ENCODE results near the gene TMCC3.

TMCC3 gene

DNA sequence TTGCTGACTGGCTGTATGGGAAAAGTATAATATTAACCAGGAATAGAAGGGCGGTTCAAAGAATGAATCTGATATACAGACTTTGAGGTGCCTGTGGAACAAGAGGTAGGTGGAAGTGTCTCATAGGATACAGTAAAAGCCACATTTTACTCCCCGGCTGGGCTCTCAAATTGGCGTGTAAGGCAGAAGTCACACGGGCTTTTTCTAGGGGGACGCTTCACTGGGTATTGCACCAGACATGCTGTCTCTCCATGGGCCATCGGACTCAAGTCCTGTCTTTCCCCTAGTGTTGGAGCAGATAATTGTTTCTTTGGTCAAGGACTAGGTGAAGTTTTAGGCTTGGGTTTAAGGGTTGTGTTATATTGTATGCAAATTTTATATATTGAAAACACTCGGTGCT is 9.1 kb downstream of the TMCC3 start:
- no peak for DNase-seq
- intact Hi-C loops (cut with DNase I), result no loop called here

GRCh38 chr12:94640134-94640928 is 10.0 kb downstream of the TMCC3 start:
- intact Hi-C loops (cut with DNase I), result no loop called here
- DNase-seq, result no peak

DNA sequence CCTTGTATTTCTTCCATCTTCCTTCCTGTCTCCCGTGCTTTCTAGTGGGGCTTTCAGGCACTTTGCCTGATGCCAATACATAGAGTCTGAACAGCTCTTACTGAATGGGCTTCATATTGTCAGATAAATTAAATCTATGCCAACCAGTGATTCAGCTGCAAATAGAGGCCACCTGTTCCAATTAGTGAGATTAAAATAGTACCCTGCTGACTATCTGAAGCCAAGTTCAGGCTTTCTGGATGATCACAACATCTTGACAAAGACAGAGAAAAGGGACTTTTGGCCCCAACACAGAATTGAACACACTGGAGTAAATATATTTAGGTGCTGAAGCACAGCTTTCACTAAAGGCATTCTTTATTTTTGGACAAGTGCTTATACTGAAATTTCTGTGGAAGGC is 11.8 kb downstream of the TMCC3 start:
- no peak for DNase-seq
- intact Hi-C loops (cut with DNase I), result no loop called here

- DNase-seq, result no peak
- intact Hi-C loops (cut with DNase I), result no loop called here
These were observed 12.8 kb downstream of the TMCC3 start for GRCh38 chr12:94637390-94638113.

- DNase-seq, result no peak
- intact Hi-C loops (cut with DNase I), result no loop called here
These were observed 13.8 kb downstream of the TMCC3 start for GRCh38 chr12:94636462-94637085.

DNA sequence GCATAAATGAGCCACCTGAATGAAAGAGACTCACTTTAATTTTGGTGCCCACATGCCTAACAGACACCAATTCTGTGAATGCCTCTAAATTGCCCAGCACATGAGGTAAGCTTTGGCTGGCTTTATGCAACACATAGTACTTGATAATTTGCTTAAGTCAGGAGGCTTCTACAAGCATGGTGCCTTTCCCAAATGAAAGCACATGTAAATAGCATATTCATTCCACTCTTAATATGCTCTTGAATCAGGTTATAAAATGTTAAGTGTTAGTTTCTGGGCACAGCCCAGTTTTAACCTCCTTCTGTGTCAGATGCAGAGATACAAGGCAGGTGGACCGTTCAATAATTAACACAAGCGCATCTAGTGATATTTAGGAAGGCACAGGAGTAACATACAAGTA is 15.6 kb downstream of the TMCC3 start:
- intact Hi-C loops (cut with DNase I), result no loop called here
- no peak for DNase-seq

GRCh38 chr12:94633401-94633800 is 17.0 kb downstream of the TMCC3 start:
- intact Hi-C loops (cut with DNase I), result no loop called here

GRCh38 chr12:94631058-94631457 is 19.3 kb downstream of the TMCC3 start:
- intact Hi-C loops (cut with DNase I), result no loop called here
- no peak for DNase-seq

More at GRCh38 chr12:94633401-94633800, 17.0 kb downstream of the TMCC3 start:
- DNase-seq, result no peak

DNA sequence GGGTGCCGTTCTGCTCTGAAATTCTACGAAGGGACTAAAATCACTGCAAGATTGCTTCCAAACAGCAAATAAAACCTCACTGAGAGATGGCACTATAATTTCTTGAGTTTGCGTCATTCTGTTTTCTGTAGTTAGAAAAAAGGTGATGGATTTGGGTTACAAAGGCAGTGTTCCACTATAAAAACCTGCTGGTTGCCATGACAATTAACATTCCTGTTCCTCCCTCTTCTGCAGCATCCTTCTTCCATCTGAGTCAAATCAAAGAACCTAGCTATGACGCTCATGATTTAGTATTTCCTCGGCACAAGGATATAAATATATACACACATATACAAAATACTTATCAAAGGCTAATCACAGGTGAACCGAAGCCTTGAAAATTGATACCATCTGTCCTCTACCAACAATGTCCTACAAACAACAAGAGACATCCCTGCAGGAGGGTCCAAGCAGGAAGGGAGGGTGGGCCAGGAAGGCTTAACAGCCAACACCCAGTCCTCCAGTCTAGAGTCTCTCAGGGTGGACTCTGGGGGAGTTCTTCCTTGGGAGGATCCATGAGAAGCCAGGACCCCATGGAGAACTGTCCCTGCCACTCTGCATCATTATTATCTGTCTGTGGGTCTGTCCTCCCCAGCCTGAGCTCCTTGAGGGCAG is 21.4 kb downstream of the TMCC3 start:
- peak in 4 of 42 donors; percentile 28 to 40 (median 34) for DNase-seq
- intact Hi-C loops (cut with DNase I), result no loop called here

GRCh38 chr12:94628369-94628768 is 22.0 kb downstream of the TMCC3 start:
- DNase-seq, result no peak
- intact Hi-C loops (cut with DNase I), result no loop called here

GRCh38 chr12:94625531-94625930 is 24.8 kb downstream of the TMCC3 start:
- intact Hi-C loops (cut with DNase I), result no loop called here
- no peak for DNase-seq

GRCh38 chr12:94623161-94623920 is 27.0 kb downstream of the TMCC3 start:
- intact Hi-C loops (cut with DNase I), result no loop called here

DNA sequence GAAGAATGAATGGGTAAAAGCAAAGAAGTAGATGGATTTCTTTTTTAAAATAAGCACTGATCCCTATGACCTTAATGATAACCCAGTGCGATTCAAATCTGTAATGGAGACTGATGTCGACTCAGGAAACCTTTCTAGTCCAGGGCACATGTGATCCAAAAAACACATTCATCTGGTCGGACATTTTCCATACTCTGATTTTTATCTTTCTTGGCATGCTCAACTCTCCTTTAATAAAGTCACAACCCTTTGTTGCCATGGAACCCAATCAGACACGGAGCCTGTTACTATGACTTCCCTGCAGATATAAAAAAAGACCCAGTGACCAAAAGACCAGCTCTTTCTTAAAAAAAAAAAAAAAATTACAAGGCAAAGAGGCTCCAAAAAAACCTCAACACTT is 27.9 kb downstream of the TMCC3 start:
- intact Hi-C loops (cut with DNase I), result no loop called here
- DNase-seq, result no peak

More at GRCh38 chr12:94623161-94623920, 27.0 kb downstream of the TMCC3 start:
- DNase-seq, result peak in 1 of 42 donors; percentile 37

- intact Hi-C loops (cut with DNase I), result no loop called here
These were observed 28.5 kb downstream of the TMCC3 start for GRCh38 chr12:94621662-94622359.

GRCh38 chr12:94620621-94621020 is 29.7 kb downstream of the TMCC3 start:
- intact Hi-C loops (cut with DNase I), result no loop called here
- DNase-seq, result no peak

More at GRCh38 chr12:94621662-94622359, 28.5 kb downstream of the TMCC3 start:
- DNase-seq, result peak in 1 of 42 donors; percentile 41

GRCh38 chr12:94618995-94619695 is 31.2 kb downstream of the TMCC3 start:
- DNase-seq, result peak in 14 of 42 donors; percentile 10 to 67 (median 34)
- intact Hi-C loops (cut with DNase I), result loop anchor here (10.0 kb wide), 1 partner anchor 64 kb away; no protein-coding TSS in a partner anchor

- intact Hi-C loops (cut with DNase I), result loop anchor here (10.0 kb wide), 1 partner anchor 62 kb away; no protein-coding TSS in a partner anchor
- DNase-seq, result peak in 1 of 42 donors; percentile 42
These were observed 33.3 kb downstream of the TMCC3 start for GRCh38 chr12:94617101-94617500.

Data from head of caudate nucleus (tissue), 42 donors.